Duodenal mucosa (tissue), 2 donors: ENCODE measurements around the gene SYT5.

Experiments
- H3K27ac ChIP-seq: one replicate; pipeline ENCODE4 v1.7.0; 2013; ENCODE audit warnings: low read depth, low read length
- H3K27me3 ChIP-seq, 2 donors: one replicate each; pipeline ENCODE4 v1.7.0; 2013; ENCODE audit warnings: low read length in 2 of 2, control low read depth in 1 of 2; ENCODE audit not compliant: insufficient read depth in 2 of 2, control insufficient read depth in 1 of 2
- H3K36me3 ChIP-seq, 2 donors: one replicate each; pipeline ENCODE4 v1.7.0; 2013; ENCODE audit warnings: low read length in 2 of 2, control low read depth in 1 of 2; ENCODE audit not compliant: insufficient read depth in 2 of 2, control insufficient read depth in 1 of 2
- H3K4me1 ChIP-seq, 2 donors: one replicate each; pipeline ENCODE4 v1.7.0; 2013; ENCODE audit warnings: low read length in 2 of 2, control low read depth in 1 of 2; ENCODE audit not compliant: insufficient read depth in 2 of 2, control insufficient read depth in 1 of 2
- H3K4me3 ChIP-seq, 2 donors: one replicate each; pipeline ENCODE4 v1.7.0; 2013; ENCODE audit warnings: low read length in 2 of 2, low read depth in 1 of 2
- H3K9ac ChIP-seq, 2 donors: one replicate each; pipeline ENCODE4 v1.7.0; 2013; ENCODE audit warnings: low read length in 2 of 2, low read depth in 1 of 2
- H3K9me3 ChIP-seq, 2 donors: one replicate each; pipeline ENCODE4 v1.7.0; 2013; ENCODE audit warnings: low read length in 2 of 2, control low read depth in 1 of 2; ENCODE audit not compliant: control insufficient read depth in 1 of 2

SYT5 gene

DNA sequence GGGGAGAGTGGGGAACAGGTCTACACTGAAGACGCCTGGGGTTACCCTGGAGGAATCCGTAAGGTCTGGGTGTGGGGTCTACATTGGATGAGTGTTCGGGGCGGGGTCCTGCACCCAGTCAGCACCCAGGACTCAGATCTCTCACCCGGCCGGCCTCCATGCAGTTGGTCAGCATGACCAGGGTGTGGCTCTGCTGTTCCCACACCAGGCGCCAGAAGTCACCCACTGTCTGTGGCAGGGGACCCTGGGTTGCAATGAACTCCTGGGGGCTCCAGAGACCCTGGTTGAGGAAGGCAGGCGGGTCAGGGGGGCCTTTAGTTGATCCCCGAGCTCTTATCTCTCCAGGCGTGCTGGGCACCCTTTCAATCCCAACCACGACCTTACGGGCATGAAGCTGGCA lies 6.0 kb upstream of the SYT5 start:
- H3K4me1 ChIP-seq = no peaks in the 10 kb centered on the region
- no peak overlapping the region for H3K9ac ChIP-seq
- peaks cover 15 to 39% of the 10 kb centered on the region in 2 donors for H3K36me3 ChIP-seq
- H3K27ac ChIP-seq = no peak overlapping the region
- no peak overlapping the region for H3K4me3 ChIP-seq
- no peaks in the 10 kb centered on the region for H3K9me3 ChIP-seq
- peaks cover 0 to 8% of the 10 kb centered on the region in 2 donors for H3K27me3 ChIP-seq

DNA sequence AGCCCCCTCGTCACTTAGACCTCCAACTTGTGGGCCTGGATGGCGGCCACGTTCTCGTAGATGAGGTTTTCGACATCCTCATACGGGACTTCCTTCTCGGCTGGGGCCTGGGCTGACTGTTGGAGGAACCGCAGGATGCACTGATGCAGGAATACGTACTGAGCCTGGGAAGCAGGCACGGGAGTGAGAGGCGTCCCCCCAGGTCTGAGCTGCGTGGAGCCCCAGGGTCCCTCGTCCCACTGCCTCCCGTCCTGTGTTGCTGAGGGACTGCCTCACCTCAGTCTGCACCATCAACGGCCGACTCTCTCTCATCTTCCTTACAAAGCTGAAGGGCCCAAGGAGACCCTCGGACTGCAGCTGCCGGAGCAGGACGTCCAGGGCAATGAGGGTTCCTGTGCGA lies 1.7 kb upstream of the SYT5 start:
- Histone ChIP-seq H3K4me3 (no peak overlapping the region), H3K36me3 (peaks cover 15 to 37% of the 10 kb centered on the region in 2 donors), H3K9ac (no peak overlapping the region), H3K27ac (no peak overlapping the region), H3K9me3 (no peaks in the 10 kb centered on the region), H3K27me3 (peaks cover 7 to 27% of the 10 kb centered on the region in 2 donors), H3K4me1 (peaks cover 5 to 11% of the 10 kb centered on the region in 2 donors)

DNA sequence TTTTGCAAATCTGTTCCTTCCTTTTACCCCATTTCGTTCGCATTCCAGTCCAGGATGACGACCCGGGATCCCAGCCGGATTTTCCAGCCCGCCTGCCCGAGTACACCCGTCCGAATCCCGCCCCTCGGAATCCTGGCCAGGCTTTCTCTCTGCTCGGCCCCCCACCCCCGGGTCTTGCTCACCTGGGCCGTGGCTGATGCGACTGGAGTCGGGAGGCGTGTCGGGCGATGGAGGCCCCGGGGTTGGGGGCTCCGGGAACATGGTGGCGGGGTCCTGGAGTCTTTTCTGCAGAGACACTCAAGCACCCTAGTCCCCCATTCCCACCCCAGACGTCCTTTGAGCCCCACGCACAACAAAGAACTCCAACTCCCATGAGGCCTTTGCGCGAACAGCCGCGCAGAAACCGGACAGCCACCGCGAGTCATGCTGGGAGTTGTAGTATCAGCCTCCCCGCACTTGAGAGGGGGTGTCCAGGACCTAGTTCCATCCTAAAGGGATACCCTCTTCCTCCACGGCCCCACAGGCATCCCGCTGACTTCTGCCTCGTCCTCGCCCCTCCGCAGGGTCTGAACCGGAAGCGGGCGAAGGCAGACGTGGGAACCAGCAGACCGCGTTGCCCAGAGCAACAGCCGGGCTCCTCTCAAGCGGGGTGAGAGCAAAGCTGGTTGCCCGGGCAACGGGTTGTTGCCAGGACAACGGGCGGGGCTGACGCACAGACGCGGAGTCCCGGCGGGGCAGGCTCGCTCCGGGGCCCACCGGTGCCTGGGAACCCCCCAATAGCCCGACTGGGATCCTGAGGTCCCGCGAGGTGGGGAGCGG lies 1.1 kb downstream of the SYT5 start:
- H3K4me3 ChIP-seq = peak overlapping the region; percentile 54 to 57
- no peak overlapping the region for H3K27ac ChIP-seq
- H3K9me3 ChIP-seq = no peaks in the 10 kb centered on the region
- peaks cover 6 to 24% of the 10 kb centered on the region in 2 donors for H3K36me3 ChIP-seq
- no peak overlapping the region for H3K9ac ChIP-seq
- H3K27me3 ChIP-seq = peaks cover 26 to 45% of the 10 kb centered on the region in 2 donors
- H3K4me1 ChIP-seq = peaks cover 5 to 11% of the 10 kb centered on the region in 2 donors

DNA sequence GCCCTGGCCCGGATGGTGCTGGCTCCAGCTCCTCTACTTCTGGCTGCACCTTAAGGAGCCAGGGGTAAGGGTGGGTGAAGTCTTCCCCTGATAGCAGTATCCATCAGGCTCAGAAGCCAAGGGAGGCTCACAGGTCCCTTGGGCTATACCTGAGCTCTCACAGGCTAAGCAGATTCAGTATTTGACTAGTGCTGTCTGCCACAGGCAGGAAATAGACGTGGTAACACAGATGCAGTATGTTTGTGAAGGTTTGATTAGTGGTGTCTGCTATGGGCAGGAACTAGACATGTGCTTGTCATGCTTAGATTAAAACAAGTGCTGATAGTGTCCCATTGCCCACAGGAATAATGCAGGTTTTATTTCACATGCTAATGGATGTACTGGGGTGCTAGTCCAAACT lies 4.0 kb downstream of the SYT5 start:
- H3K36me3 ChIP-seq = peaks cover 0 to 3% of the 10 kb centered on the region in 2 donors
- peaks cover 45 to 54% of the 10 kb centered on the region in 2 donors for H3K27me3 ChIP-seq
- no peak overlapping the region for H3K9ac ChIP-seq
- H3K9me3 ChIP-seq = no peaks in the 10 kb centered on the region
- peaks cover 5 to 14% of the 10 kb centered on the region in 2 donors for H3K4me1 ChIP-seq
- no peak overlapping the region for H3K4me3 ChIP-seq
- no peak overlapping the region for H3K27ac ChIP-seq

DNA sequence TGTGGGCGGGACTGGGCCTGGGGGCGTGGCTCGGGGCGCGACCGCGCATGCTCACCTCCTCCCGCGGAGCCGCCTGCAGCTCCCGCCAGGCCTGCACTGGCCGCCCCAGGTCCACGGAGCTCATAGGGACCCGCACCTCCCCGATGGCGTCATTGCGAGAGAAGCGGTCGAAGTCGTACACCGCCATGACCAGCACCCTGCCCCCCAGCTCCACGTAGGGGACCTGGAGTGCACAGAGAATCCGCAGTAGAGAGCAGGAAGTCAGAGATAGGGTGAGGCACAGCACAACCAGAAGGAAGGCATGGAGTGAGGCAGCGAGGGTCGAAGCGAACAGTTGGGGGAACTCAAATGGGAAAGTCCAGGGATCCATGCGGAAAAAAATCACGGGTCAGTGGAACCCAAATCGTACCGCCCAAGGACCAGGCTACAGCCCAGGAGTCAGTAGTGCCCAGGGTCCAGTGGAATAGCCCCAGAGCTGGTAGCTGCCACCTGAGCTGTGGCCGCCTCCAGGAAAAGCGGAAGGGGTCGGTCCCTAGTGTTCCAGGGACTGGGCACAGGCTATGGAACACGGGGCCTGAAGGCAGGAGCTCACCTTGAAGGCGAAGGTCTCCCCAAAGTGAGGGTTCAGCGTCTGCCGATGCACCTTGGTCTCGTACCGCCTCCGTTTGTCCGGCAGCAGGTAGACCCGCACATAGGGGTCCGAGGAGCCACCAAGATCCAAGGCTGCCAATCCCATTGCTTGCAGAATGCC lies 4.8 kb downstream of the SYT5 start:
- H3K9me3 ChIP-seq = no peaks in the 10 kb centered on the region
- H3K36me3 ChIP-seq = peaks cover 0 to under 1% of the 10 kb centered on the region in 2 donors
- no peak overlapping the region for H3K4me3 ChIP-seq
- no peak overlapping the region for H3K9ac ChIP-seq
- peaks cover 5 to 14% of the 10 kb centered on the region in 2 donors for H3K4me1 ChIP-seq
- H3K27ac ChIP-seq = no peak overlapping the region
- peaks cover 45 to 52% of the 10 kb centered on the region in 2 donors for H3K27me3 ChIP-seq

DNA sequence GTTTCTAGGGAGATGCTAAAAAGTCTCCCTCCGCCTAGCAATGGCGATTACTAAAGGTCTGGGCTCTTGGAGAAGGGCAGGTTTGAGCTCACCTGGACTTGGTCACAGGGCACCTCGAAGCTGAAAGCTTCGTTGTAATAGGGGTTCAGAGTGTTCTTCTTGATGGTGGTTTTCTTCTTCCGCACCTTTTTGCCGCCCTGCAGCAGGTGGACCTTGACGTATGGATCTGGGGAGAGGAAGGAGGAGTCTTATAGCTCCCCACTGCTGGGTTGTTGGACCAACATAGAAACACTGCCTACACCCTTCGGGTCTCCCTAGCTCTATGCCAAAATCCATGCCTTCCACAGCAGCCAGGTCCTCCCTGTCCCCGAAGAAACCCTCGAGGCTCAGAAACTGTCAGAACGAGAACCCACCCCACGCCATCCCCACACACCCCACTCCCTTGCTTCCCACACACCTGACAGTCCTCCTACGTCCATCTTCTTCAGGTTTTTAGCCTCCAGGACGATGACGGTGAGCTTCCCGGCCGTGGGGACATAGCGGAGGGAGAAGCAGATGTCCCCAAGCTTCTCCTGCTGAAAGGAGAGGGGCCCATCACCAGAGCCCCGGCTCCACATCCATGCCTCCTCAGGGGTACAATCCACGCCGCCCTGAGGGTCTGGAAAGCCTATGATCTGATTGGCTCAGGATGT lies 5.5 kb downstream of the SYT5 start:
- Histone ChIP-seq H3K27me3 (peaks cover 45 to 55% of the 10 kb centered on the region in 2 donors), H3K4me3 (no peak overlapping the region)

DNA sequence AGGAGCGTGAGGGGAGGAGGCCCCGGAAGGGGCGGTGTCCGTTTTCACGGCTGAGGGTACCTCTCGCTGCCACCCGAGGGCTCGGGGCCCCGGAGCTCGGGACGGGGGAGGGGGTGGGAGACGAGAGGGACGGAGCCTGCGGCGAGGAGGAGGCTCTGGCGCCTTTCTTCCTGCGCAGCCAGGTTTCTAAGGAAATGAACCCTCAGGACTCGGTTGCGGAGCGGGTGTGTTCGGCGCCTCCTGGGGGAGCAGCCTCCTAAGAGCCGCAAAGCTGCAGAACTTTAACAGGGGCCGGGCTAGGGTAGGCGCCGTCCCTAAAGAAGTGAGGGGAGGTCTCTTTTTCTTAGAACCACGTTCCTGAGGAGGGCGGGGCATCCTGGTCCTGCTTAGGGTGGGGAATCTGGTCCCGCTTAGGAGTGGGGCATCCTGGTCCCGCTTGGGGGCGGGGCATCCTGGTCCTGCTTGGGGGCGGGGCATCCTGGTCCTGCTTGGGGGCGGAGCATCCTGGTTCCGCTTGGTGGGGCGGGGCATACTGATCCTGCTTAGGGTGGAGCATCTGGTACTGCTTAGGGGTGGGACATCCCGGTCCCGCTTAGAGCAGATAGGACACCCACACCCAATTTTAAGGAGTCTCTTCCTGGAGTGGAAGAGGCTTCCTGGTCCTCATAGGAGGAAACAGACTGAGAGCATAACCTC lies 6.2 kb downstream of the SYT5 start:
- H3K9ac ChIP-seq = no peak overlapping the region
- H3K9me3 ChIP-seq = no peaks in the 10 kb centered on the region
- no peaks in the 10 kb centered on the region for H3K36me3 ChIP-seq
- H3K27ac ChIP-seq = no peak overlapping the region
- peak overlapping the region; percentile 5 to 9 for H3K4me3 ChIP-seq
- peaks cover 0 to 5% of the 10 kb centered on the region in 2 donors for H3K4me1 ChIP-seq
- peaks cover 45 to 55% of the 10 kb centered on the region in 2 donors for H3K27me3 ChIP-seq

More for the DNA sequence above, 5.5 kb downstream of the SYT5 start:
- Histone ChIP-seq H3K4me1 (peaks cover 2 to 10% of the 10 kb centered on the region in 2 donors), H3K9me3 (no peaks in the 10 kb centered on the region), H3K27ac (no peak overlapping the region), H3K36me3 (no peaks in the 10 kb centered on the region), H3K9ac (no peak overlapping the region)

DNA sequence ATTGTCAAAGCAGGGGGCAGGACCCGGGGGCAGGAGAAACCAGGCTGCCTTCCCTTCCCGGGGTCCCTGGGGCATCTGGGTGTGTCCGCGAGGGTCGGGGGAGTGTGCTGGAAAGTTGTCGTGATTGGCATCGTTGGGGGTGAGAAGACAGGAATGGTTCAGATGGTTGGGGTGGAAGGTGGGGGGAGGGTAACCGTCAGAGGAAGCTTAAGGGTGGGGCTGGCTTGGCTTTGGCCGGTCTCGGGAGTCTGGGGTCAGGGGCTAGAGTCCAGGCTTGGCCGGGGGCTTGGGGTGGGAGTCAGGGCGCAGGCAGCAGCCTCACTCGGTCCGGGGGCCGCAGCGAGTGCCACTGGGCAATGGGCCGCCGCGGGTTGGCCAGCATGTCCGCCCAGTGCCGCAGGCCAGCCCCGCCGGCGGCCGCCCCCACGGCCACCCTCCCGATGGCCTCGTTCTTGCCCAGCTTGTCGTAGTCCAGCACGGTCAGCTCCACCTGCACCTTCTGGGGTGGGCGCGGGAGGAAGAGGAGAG lies 6.8 kb downstream of the SYT5 start:
- Histone ChIP-seq H3K27me3 (peaks cover 45 to 53% of the 10 kb centered on the region in 2 donors), H3K9me3 (no peaks in the 10 kb centered on the region), H3K36me3 (no peaks in the 10 kb centered on the region), H3K9ac (no peak overlapping the region), H3K27ac (no peak overlapping the region), H3K4me1 (peaks cover 0 to 3% of the 10 kb centered on the region in 2 donors), H3K4me3 (peak overlapping the region in 1 of 2 donors; percentile 5)

DNA sequence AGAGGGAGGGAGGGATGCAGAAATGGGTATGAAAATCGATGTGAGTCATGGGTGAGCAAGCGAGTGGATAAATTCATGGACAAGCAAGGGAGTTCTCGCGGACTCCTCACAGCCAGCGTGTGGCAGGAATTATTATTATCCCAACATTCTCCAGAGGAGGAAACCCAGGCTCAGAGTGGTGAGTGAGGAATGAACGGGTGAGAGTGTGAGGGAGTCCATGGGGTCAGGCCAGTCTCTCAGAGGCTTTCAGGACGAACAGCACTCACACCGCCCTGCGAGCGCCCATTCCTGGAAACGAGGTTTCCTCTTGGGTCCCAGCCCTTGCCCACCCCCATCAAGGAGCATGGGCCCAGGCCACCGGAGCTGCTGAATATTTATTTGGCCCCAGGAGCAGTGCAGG lies 7.3 kb downstream of the SYT5 start:
- no peak overlapping the region for H3K27ac ChIP-seq
- peaks cover 0 to 3% of the 10 kb centered on the region in 2 donors for H3K4me1 ChIP-seq
- no peaks in the 10 kb centered on the region for H3K36me3 ChIP-seq
- H3K4me3 ChIP-seq = no peak overlapping the region
- peaks cover 41 to 49% of the 10 kb centered on the region in 2 donors for H3K27me3 ChIP-seq
- H3K9ac ChIP-seq = no peak overlapping the region
- no peaks in the 10 kb centered on the region for H3K9me3 ChIP-seq
